Measurements from ENCODE around the gene GMEB2.
A peak's percentile ranks its signal among the peaks of the same experiment; 100 is the strongest.
"Not testable (repeated sequence)": the region's sequence is repeated elsewhere in the genome, so short reads cannot be mapped to it uniquely, and the experiment has no call there.

Gene GMEB2

GRCh38 chr20:63626424-63627128 lies at the start of gene GMEB2:
Gene GMEB2, minus strand, starts transcription at chr20:63627101. Its CDS starts 7,704 bp downstream, at chr20:63619397.
- no peak for DNase-seq

- DNase-seq = no peak
These were observed 48.9 kb upstream of the GMEB2 start for GRCh38 chr20:63675681-63676368.

- no peak for DNase-seq
These were observed 47.0 kb upstream of the GMEB2 start for GRCh38 chr20:63673951-63674350.

GRCh38 chr20:63672666-63673065 lies 45.8 kb upstream of the GMEB2 start:
- no peak for DNase-seq

GRCh38 chr20:63671695-63672094 lies 44.8 kb upstream of the GMEB2 start:
- DNase-seq = not testable (repeated sequence)

- no peak for DNase-seq
These were observed 41.5 kb upstream of the GMEB2 start for GRCh38 chr20:63668351-63668750.

GRCh38 chr20:63667858-63668257 lies 41.0 kb upstream of the GMEB2 start:
- DNase-seq = no peak

GRCh38 chr20:63665708-63666107 lies 38.8 kb upstream of the GMEB2 start:
- no peak for DNase-seq

GRCh38 chr20:63664861-63665594 lies 38.1 kb upstream of the GMEB2 start:
- DNase-seq = no peak

GRCh38 chr20:63664143-63664851 lies 37.4 kb upstream of the GMEB2 start:
- DNase-seq = no peak

- DNase-seq = no peak
These were observed 36.6 kb upstream of the GMEB2 start for GRCh38 chr20:63663332-63664066.

- no peak for DNase-seq
These were observed 35.9 kb upstream of the GMEB2 start for GRCh38 chr20:63662813-63663189.

GRCh38 chr20:63661959-63662812 lies 35.3 kb upstream of the GMEB2 start:
- no peak for DNase-seq

- no peak for DNase-seq
These were observed 34.2 kb upstream of the GMEB2 start for GRCh38 chr20:63661108-63661507.

- DNase-seq = no peak
These were observed 33.7 kb upstream of the GMEB2 start for GRCh38 chr20:63660622-63661021.

- DNase-seq = not testable (repeated sequence)
These were observed 33.3 kb upstream of the GMEB2 start for GRCh38 chr20:63660174-63660573.

GRCh38 chr20:63659370-63659769 lies 32.5 kb upstream of the GMEB2 start:
- no peak for DNase-seq

GRCh38 chr20:63658749-63659187 lies 31.9 kb upstream of the GMEB2 start:
- DNase-seq = no peak

- peak; percentile 96 for DNase-seq
These were observed 31.2 kb upstream of the GMEB2 start, which contains the start of gene RTEL1 for GRCh38 chr20:63657937-63658748. Gene RTEL1, plus strand, starts transcription at chr20:63658312. Its CDS starts 1,091 bp downstream, at chr20:63659403.

GRCh38 chr20:63657260-63657936 lies 30.5 kb upstream of the GMEB2 start:
- no peak for DNase-seq

Data from KG1 (cell line).